Measurements from ENCODE around the gene CPNE2.

CPNE2 gene

DNA sequence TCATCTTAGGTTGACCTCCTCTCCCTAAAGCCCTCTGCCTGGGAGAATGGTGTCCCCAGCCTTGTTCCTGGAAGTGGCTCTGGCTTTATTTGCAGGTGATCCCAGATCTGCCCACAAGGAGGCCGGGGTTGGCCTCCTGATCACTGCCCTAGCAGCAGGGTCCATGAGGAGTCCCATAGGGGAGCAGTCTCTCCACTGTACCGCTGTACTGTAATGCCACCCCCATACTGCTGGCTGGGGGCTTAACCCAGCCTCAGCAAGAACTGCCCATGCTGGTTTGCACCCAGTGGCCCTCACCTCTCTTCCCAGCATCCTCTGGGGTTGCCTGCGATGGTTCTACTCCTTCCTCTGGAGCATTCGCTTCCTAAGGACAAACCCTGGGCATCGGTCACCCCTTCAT, 54.4 kb downstream of the CPNE2 start:
- no peak for DNase-seq

DNA sequence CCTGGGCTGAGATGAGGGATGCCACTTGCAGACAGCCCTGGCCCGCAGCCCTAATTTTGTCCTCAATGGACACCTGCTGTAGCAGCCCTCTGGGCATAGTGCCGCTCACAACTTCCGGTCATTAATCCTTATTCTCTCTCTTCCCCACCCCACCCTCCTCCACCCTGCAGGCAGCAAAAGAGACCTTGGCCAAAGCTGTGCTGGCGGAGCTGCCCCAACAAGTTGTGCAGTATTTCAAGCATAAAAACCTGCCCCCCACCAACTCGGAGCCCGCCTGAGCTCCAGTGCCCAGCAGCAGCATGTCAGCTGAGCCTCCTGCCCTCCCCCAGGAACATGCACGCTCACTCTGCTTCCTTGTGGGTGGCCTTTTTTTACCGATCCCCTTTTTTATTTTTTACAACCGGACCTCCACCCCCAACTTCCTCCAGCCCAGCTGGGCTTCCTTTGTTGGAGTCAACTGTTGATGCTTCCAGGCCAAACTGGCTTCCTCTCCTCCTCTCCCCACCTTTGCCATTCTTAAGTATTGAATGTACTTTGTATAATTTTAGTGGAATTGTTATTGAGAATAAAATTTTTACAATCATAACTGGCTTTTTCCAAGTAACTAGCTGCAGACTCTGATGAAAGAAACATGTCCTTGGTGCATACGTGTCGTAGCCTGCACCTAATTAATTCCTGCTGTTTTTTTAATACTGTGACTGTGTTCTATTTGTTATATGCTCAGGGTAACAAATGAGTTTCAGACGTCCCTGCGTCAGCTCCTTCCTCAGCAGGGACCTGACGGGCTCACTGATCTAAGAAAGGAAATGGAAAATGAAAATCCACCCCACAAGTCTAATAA, 55.2 kb downstream of the CPNE2 start:
- no peak for DNase-seq

DNA sequence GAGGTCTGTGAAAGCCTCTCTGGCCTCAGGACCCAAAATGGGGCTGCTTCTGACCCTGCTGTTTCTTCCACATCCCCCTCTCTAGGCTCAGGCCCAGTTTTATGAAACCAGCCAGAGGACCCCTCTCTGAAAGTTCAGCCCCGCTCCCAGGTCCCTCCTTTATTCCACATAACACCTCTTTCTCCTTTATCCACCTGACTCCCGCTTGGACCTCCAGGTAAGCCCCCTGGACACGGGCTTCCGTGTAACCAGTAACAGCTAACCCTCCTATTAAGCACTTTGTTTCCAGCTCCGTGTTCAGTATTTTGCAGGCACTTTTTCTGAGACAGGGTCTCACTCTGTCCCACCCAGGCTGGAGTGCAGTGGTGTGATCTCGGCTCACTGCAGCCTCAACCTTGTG, 56.1 kb downstream of the CPNE2 start:
- no peak for DNase-seq

DNA sequence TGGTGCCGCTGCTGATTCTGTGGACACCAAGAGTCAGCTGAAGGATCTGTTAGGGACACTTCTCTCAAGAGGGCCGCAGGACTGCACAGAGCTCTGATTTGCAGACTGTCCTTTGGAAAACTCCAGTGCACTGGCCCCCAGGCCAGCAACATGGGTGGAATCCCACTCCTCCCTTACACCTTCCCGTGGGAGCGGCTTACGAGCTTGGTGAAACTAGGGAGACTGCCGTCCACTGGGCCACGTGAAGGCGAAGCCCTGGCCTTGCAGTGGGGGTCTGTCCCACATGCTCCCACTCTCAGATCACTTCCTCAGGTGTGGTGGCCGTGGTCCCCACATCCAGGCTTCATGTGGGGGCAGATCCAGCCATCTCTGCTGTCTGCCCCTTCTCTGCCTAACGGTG, 57.0 kb downstream of the CPNE2 start:
- no peak for DNase-seq

DNA sequence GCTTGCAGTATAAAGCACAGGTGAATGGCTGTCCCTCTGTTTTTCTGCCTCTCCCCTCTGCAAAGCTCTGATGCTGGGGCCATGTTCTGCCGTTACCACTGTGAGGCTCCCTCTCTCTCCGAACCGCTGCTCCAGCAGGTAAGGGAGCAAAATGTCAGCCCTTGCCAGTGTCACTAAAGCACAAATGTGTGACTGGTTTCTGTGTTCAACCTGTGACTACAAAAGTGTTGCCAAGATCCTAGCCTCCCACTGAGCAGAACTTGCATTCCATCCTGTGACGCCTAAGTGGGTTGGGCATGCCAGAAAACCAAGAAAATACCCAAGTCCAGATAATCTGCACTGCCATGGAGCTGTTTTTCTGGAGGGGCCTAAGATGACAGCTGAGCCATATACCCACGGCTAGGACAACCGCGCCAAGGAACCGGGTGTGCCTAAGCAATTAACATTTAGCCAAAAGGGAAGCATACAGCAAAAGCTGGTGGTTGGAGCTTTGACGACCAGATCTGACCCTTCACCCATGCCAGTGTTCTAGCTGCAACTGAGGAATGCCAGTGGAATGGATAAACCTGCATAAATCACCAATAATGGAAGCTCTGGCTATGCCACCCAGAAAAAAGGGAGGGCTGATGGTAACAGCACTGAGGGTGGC, 58.4 kb downstream of the CPNE2 start:
- no peak for DNase-seq

DNA sequence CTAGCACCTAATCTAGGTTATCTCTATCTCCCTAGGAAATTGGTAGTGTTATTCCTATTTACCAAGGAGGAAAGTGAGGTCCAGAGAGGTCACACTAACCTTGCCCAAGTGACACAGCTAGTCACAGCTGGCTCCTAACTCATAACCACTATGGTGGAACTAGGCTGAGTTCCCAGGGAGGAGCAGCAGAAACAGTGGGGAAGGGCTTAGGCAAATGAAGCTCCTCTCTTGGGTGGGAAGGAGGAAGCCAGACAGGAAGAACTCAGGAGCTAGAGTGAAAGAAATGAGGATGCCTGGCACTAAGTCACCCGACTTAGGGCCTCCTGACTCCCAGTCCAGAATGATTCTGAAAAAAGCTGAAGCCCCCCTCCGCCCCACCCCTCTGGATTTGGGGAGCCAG, 59.0 kb downstream of the CPNE2 start:
- no peak for DNase-seq

DNA sequence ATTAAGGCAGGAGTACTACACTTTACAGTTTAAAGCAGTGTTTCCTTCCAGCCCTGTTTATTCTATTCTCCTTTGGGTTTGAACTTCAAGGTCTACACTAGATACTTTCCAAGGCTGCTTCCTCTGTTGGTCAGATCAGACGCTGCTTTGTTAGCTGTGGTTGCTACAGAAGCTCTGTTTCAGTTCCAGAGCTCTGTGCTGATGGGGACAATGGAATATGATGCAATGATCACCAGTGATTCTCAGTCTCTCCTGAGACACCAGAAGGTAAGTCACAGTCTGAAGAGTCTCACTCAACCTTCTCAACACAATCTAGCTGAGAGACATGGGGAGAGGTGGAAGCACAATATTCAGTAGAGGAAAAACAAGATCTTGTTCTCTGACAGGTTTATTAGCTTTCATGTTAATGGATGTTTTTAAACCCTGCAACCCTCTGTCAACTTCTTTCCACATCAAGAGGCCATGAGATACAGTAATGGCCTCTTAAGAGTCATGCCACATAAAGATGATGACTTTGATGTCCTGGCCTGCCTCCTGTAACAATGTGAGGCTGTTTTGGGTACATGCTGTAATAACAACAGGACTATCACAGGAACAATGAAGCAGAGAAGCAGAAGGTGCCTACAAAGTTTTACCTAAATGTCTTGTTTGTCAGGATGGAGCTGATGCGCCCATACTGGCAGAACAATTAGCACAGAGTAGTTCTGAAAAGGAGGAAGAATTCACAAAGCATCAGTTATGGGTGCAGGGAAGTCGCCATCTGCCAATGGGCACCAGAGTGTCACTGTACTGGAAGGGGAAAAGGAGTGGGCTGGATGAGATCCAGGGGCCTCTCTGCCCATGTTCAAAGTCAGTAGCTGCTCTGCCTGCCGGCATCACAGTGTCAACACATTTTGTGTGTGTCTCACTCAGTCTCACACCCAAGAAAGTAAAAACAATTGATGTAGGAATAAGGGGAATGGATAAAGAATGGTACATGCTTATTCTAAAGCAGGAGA, 60.0 kb downstream of the CPNE2 start:
- DNase-seq: no peak

DNA sequence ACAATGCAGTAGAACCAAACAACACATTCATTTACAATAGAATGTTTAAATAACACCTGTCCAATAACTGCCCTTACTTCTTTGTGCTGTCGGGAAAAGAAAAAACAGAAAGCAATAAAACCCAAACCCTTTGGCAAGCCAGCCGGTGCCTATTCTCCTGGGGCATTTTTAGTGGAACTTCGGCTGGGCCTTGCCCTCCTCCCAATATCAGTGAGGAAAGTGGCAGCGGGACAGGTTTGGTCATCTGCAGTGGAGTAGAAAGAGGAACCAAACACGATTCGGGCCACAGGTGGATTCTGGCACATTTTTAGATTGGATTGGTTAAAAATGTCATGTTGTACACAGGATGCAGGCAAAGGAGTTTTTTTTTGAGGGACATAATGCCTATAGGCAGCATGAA, 61.5 kb downstream of the CPNE2 start:
- DNase-seq: no peak

DNA sequence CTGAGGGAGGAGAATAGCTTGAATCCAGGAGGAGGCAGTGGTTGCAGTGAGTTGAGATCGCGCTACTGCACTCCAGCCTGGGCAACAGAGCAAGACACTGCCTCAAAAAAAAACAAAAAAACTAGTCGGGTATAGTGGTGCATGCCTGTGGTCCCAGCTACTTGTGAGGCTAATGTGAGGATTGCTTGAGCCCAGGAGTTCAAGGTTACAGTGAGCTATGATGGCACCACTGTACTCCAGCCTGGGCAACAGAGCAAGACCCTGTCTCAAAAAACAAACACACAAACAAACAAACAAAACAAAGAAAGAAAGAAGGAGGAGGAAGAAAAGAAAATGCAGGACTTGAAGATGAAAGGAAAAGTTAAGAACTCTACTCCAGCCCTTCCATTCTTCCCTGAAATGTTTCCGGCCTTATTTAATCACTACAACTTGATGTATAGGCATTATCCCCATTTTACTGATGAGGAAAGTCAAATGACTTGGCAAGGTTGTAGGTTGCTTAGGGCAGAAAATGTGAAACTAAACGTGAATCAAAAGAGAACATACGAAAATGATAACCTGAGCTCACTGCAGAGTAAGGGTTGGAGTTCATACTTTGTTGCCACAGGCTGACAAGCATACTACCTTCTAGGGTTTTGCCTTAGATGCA, 63.4 kb downstream of the CPNE2 start:
- DNase-seq: no peak

DNA sequence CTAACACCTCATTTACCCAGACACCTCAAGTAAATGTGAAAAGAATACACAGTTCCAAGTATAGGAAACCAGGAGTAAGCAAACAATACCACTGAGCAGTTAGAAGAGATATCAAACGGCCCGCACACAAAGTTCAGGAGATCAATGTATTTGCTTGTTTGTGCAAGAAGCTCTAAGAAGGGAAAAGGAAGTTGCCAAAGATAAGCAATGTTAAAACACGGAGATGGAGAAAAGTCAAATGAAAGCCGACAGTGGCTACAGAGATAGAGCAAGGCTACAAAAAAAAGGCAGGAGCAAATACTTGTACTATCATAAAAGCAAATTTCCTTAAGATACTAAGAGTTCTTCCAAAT, 63.9 kb downstream of the CPNE2 start:
- DNase-seq: no peak

DNA sequence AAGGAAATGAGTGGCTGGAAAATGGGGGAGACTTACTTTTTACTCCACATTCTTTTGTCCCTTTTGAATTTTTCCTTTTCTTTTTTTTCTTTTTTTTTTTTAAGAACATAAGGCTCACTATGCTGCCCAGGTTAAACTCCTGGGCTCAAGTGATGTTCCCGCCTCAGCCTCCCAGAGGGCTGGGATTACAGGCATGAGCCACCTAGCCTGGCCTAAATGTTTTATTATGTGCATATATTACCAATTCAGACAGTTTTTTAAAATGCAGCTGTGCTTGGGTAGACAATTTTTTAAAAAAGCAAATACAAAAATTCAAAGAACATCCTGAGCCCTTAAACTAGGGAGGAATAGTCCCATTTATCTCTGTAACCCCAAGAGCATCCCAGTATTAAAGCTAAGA, 65.2 kb downstream of the CPNE2 start:
- DNase-seq: no peak

DNA sequence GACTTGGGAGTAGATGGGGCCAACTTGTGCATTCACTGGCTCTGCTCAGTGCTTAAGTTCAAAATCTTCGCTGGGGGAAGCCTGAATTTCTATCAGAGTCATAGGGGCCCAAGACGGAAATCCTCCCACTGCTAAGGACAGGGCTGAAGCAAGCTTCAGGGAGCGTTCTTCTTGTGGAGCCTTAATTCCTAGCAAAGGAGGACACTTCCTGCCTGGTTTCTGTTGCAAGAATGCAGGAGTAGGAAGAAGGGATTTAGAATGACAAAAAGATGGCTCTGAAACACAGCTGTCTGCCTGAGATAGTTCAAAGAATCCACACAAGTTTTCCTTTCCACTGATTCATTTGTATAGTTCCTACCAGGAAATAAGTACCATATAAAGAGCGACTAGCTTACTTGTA, 67.1 kb downstream of the CPNE2 start:
- no peak for DNase-seq

DNA sequence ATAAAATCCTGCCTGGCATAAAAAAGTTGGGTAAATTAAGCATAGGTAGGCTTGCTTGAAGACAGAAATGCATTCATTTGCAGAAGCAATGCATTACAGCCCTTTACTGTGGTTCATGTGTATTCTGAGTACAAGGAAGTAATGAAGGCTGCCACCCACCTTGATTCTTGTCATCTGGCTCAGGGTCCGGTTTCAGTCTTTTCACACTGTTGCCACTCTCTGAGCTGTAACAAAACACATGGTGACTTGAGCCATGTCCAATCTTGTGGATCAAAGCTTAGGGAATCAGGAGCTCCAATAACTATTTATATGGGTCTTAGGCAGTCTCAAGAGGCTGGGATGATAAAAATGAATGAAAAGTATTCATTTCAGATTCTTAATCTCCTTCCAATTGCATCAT, 71.5 kb downstream of the CPNE2 start:
- DNase-seq: no peak

DNA sequence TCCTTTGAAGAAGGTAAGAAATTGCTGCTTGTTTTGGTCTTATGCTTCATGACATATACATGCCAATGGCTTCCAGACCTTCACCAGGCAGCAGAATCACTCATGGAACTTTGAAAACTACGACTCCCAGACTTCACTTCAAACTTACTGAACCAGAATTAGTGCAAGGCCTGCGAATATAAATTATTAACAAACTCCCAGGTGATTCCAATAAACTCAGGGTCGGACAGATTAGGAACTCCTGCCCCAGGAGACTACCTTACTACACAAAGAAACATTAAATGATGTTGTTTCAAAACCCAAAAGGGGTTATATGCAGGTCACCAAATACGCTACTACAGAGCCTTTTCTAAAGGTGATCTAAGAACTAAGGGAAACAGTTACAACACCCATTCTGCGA, 73.1 kb downstream of the CPNE2 start:
- no peak for DNase-seq

DNA sequence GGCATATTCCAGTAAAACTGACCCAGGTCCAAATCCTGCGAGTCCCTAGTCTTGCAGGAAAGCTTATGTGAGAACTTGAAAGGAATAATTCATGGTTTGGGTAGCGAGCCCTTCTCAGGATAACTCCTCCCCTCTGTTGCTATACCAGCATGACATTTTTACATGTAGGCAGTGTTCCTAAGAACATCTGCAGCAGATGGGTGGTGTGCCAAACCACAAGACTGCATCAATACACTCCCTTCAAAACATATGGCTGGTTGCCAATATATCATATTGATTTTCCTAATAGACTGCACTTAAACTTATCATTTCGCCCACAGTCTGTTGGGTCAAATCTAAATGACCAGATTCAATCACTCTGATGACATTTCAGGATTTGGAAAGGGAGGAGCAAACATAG, 73.6 kb downstream of the CPNE2 start:
- DNase-seq: no peak

DNA sequence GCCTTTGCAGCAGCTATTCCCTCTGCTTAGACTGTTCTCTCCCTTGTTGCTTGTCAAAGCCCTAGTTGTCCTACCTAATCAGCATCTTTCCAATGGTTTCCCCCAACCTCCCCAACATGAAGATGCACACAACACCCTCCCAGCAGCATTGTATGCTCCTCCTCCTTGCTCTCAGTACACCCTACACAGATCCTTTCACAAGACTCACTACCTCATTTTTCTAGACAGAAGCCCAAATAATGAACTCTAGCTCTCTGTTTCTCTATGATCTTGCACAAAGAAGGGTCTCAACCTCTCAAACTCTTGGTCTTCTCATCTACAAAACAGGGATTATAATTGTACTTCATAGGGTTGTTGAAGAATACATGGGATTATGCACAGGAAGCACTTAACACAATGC, 74.1 kb downstream of the CPNE2 start:
- DNase-seq: no peak

DNA sequence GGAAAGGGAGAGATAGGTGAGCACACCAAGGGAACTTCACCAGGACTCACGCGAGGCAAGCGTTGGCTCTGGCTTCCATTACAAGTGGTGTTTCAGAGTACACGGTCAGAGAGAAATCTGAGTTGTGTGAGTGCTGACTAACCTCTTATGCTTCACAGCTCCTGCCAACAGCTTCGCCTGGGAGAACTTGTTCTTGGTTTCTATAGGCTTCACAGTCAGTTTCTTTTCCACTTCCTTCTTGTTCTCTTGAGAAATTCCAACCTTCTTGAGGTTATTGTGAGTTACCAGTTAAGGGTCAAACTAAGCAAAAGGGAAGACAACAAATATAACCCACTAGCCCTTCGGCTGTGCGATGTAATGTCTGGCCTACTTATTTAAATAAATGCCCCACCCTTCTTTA, 74.6 kb downstream of the CPNE2 start:
- no peak for DNase-seq

DNA sequence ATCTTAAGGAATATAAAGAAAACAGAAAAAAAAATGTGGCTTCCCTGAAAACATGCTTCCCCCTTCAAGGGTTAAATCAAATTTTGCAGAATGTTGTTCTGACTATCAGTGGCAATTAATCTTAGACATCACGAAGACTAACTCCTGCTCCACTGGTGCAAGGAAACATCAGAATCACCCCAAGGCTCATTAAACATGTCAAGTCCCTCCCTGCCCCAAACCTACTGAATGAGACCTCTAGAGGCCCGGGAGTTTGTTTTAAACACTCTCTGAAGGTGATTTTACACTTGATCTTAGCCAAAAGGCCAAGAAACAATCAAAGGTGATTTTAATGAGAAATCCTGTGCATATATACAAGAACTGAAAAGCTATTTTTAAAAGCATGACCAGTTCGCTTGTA, 75.2 kb downstream of the CPNE2 start:
- DNase-seq: no peak

DNA sequence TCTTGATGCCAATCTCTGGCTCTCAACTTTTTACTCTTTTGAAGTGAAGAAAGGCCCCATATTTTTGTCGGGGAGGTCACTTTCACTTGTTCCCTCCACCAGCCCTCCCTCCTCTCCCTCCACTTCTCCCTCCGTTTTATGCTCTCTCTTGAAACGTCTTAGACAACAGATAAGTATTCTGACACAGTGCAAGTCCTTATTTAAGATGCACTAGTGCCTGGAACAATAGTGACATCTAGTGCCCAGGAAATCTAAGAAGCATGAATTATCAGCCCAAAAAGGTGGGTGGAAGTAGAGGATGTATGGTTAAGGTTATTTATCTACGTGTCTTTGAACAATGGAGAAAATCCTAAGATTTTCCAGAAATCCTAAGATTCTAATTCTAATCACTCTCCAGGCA, 75.6 kb downstream of the CPNE2 start:
- DNase-seq: no peak

DNA sequence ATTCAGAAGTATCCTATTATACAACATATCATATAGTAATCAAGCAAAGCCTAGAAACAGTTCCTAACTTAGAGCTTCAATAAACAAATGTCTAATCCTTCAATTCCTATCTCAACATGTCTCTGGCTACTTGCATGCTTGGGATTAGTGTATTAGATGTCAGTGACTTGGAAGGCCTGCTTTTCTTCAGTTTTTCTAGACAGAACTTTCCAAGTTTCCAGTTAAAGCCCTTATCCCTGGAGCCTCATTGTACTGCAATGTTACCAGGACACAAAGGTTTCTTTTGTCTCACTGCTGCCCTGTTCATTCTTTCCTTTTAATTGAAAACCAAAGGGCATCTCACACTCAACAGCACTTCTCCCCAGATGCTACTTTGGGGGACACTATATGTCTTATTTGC, 76.9 kb downstream of the CPNE2 start:
- DNase-seq: no peak

DNA sequence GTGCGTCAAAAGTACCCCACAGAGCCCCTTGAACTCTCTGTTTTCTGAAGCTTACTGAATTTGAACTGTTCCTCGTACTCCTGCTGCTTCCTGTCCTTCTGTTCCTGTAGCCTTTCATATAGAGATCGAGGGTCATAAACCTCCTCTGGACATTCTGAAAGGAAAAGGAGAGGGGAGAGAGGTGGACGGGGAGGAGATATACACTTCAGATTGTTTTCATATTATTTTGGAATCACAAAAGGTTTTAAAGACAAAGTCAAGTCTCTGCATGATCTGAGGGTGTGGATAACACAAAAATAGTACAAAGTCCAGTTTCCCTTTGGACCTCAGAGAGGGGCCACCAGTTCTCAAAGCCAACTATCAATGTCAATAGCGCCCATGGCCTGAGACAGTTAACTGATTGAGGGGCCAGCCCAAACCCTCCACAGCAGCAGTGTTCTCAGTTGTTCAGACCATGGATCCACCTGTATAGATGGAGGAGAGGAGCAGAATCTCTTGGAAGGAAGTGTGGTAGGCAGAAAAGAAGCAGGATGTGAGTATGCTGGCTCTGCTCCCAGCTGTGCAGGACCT, 80.4 kb downstream of the CPNE2 start:
- DNase-seq: no peak

DNA sequence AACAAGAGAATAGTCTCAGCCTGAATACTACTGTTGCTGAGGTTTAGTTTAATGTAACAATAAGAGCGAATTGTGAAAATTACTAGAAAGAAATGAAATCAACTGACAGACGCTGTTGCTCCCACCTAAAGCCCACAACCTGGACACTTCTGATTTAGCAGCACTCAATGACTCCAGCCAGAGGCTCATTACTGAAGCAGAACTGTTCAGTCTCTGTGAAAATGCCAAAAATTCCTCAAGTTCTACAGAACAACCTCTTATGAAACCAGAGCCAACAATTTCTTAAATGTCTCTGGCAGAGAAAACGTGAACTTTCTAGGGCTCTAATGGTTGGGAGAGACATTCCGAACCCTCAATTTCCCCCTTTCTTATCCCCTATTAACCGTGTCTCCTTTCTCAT, 83.5 kb downstream of the CPNE2 start:
- no peak for DNase-seq

DNA sequence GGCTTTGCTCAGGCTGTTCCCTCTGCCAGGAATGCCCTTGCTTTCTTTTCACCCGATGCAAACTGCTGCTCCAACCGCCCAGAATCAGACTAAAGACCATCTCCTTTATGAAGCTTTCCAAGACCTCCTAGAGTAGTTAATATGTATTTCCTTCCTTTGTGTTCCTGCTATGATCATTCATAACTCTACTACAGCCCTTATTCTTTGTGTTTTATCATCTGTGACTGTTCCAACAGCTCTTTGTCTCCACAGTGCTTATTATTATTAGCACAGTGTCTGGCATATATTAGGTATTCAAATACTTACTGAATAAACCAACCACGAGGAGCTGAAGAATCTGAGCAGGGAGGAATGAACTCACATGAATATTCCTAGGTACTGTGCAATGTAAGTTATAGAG, 85.8 kb downstream of the CPNE2 start:
- DNase-seq: no peak
